Stimulated activated CD8-positive, alpha-beta memory T cell treated with anti-CD3 and anti-CD28 coated beads, Interleukin-2, amount 100 ng/mL, for 1 hour (primary cell): ENCODE data around the gene RPUSD1.
A peak's percentile ranks its signal among the peaks of the same experiment; 100 is the strongest.
"Not testable (repeated sequence)": the region's sequence is repeated elsewhere in the genome, so short reads cannot be mapped to it uniquely, and the experiment has no call there.

ENCODE experiments used
- DNase-seq, 2 donors: peaks; one replicate each; pipeline ENCODE4 v3.0.0-alpha.2; 2020; ENCODE audit warnings: low read depth in 2 of 2

The RPUSD1 gene

GRCh38 chr16:747978-748746 lies 40.0 kb downstream of the RPUSD1 start:
- no peak for DNase-seq

DNA sequence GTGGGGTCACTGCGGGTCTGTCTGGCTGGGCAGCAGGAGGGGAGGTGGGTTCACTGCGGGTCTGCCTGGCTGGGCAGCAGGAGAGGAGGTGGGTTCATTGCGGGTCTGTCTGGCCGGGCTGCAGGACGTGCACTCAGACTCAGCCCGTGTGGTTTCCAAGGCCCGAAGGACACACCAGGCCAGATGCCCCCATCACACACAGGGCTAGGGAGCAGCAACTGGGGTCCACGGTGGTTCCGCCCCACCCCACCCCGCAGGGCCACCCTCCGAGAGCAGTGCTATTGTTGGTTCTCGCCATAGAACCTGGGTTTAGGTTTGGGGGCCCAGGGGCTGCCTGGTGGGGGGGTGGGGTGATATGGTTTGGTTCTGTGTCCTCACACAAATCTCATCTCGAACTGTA lies 41.5 kb downstream of the RPUSD1 start:
- DNase-seq: no peak

DNA sequence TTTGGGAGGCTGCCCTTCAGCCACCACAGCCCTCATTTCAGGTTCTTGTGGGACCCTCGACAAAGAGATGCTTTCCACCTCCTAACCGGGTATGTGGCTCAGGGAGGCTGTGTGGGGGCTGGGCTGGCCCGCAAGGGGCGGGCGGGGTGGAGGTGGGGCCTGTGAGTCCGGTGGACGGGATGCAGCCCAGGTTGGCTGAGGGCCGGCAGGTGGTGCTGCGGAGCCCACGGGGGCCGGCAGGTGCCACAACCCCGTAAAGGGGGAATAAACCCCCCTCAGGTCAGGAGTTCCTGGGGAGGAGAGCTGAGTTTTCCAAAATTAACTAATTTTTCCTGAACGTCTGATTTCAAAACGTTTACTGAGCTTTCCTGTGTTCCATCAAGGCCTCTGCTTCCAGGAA lies 42.4 kb downstream of the RPUSD1 start:
- no peak for DNase-seq

GRCh38 chr16:743794-744500 lies 44.2 kb downstream of the RPUSD1 start:
- DNase-seq: no peak

DNA sequence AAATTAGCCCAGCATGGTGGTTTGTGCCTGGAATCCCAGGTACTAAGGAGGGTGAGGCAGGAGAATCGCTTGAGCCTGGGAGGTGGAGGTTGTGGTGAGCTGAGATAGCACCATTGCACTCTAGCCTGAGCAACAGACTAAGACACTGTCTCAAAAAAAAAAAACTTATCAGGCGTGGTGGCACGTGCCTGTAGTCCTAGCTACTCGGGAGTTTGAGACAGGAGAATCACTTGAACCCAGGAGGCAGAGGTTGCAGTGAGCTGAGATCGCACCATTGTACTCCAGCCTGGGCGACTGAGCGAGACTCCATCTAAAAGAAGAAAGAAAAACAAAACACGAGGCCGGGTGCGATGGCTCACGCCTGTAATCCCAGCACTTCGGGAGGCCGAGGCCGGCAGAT lies 45.3 kb downstream of the RPUSD1 start:
- DNase-seq: not testable (repeated sequence)

GRCh38 chr16:741986-742629 lies 46.1 kb downstream of the RPUSD1 start:
- no peak for DNase-seq

- DNase-seq: peak; percentile 87 to 88
Observed at GRCh38 chr16:740764-741505, 47.2 kb downstream of the RPUSD1 start, which contains the start of gene CIAO3. TSS of gene CIAO3 (minus strand) at chr16:740997. CDS start at chr16:740985, 12 bp downstream.

- DNase-seq: no peak
Observed at GRCh38 chr16:740459-740763, 47.8 kb downstream of the RPUSD1 start.

- DNase-seq: no peak
Observed at GRCh38 chr16:739560-740458, 48.4 kb downstream of the RPUSD1 start.

GRCh38 chr16:736936-737481 lies 51.2 kb downstream of the RPUSD1 start:
- DNase-seq: no peak

DNA sequence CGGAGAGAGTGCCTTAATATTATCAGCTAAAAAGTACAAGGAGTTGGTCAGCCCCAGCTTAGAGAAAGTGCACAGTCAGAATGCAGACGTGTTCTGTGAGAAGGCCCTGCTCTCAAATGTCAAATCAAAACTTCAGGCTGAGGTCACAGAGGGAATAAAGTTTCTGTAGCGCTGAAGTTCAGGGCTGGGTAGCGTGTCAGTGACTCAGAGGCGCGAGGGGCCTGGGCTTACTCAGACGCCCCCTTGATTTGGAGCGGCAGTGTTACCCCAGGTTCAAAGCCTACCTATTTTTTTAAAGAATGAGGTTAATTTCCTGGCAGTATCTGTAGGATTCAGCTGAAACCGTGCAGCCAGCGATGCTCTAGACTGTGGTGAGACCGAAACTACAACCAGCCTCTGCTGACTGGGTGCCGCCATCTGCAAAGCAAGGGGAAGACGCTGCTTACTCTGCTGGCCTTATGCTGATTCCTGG lies 52.2 kb downstream of the RPUSD1 start:
- no peak for DNase-seq

DNA sequence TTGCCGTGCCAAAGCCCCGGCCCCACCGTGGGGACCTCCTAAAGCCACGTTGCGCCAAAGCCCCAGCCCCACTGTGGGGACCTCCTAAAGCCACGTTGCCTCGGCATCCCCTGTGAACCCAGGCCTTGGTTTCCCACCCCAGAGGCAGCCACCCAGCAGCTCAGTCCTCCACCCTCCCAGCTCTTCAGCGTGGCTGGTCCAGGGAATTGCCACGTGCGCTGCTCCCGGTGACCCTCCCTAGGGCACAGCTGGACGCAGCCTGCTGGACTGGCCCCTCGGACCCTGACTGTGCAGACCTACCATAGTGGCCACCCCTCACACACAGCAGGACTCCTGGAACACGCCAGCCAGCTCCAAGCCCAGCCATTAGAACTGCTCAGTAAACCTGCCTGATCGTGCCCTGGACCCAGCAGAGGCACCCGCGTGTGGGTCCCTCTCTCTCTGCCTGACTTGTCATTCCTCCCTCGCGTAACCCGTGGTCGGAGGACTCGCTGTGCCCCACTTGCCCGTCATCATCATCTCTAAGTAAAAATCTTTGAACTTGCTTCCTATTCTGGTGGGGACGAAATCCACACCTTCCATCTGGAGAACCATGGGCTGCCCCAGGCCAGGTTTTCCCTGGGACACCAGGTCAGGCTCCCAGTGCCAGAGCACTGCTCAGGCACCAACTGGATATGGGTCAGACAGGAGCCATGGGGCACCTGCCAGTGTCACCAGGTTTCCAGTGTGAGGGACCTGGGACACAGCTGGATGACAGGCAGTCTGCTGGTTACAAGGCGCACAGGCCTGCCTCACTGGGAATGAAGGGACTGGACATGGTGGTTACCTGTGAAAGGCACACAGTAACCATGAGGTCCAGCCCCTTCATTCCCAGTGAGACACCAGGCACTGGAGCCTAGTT lies 53.0 kb downstream of the RPUSD1 start:
- no peak for DNase-seq
